SK-N-SH treated with all-trans-retinoic acid at 6 μM for 48 hours (cell line): Measurements from ENCODE around the gene PCDH9.

Experiments used
- ARNTL ChIP-seq: fragments of 450-650 bp; formaldehyde crosslinking; IDR thresholded peaks from 2 replicates; pipeline ENCODE4 v1.5.0; 2020; ENCODE audit warnings: low read depth, mild to moderate bottlenecking, moderate library complexity, borderline replicate concordance
- BACH2 ChIP-seq: fragments of 250-450 bp; sonication (Bioruptor Pico); IDR thresholded peaks from 2 replicates; pipeline ENCODE4 v1.9.0; 2021; ENCODE audit warnings: mild to moderate bottlenecking, borderline replicate concordance
- CSDC2 ChIP-seq: fragments of 250-450 bp; sonication (Bioruptor Pico); IDR thresholded peaks from 2 replicates; pipeline ENCODE4 v1.5.0; 2020; ENCODE audit warnings: mild to moderate bottlenecking, moderate library complexity
- ISL1 ChIP-seq: fragments of 250-450 bp; sonication (Bioruptor Pico); IDR thresholded peaks from 2 replicates; pipeline ENCODE4 v2.1.2; 2022; ENCODE audit warnings: mild to moderate bottlenecking, moderate library complexity
- RARB ChIP-seq: fragments of 250-450 bp; sonication (Bioruptor Pico); IDR thresholded peaks from 2 replicates; pipeline ENCODE4 v1.8.0; 2021; ENCODE audit warnings: mild to moderate bottlenecking, moderate library complexity
- ZNF565 ChIP-seq: fragments of 450-650 bp; formaldehyde crosslinking; conservative IDR thresholded peaks from 2 replicates; pipeline ENCODE4 v1.5.0; 2020; ENCODE audit warnings: low read depth, mild to moderate bottlenecking, moderate library complexity
- ZNF8 ChIP-seq: fragments of 450-650 bp; formaldehyde crosslinking; IDR thresholded peaks from 2 replicates; pipeline ENCODE4 v1.5.0; 2020; ENCODE audit warnings: mild to moderate bottlenecking, moderate library complexity
- TF ChIP-seq, protein P1 (sequence below): fragments of 250-450 bp; sonication (Bioruptor Pico); IDR thresholded peaks from 2 replicates; pipeline ENCODE4 v1.8.0; 2020; ENCODE audit warnings: mild to moderate bottlenecking, moderate library complexity, borderline replicate concordance
- TF ChIP-seq, protein P2 (sequence below): fragments of 250-450 bp; sonication (Bioruptor Pico); IDR thresholded peaks from 2 replicates; pipeline ENCODE4 v1.5.1; 2020; ENCODE audit warnings: low read depth, mild to moderate bottlenecking, moderate library complexity
- TF ChIP-seq, protein P3 (sequence below): fragments of 250-450 bp; sonication (Bioruptor Pico); IDR thresholded peaks from 2 replicates; pipeline ENCODE4 v1.5.0; 2020; ENCODE audit warnings: mild to moderate bottlenecking, moderate library complexity

DNA sequence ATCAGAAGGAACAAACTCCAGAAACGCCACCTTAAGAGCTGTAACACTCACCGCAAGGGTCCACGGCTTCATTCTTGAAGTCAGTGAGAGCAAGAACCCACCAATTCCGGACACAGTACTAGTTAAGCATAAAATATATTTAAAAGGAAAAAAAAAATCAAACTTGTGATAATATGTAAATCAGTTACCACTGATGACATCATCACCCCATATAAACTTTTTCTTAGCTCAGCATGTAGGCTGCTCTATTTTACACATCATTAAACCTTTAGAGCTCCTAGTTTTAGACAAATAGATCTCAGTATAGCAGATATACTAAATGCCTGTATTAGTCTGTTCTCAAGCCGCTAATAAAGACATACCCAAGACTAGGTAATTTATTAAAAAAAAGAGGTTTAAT lies 668.1 kb downstream of the PCDH9 start:
- TF ChIP-seq CSDC2 (CRISPR knock-in tag) (no peak), ZNF565 (no peak), ARNTL (no peak), BACH2 (CRISPR knock-in tag) (no peak), ZNF8 (no peak), RARB (CRISPR knock-in tag) (no peak), ISL1 (CRISPR knock-in tag) (no peak)
- TF ChIP-seq, protein P1, sequence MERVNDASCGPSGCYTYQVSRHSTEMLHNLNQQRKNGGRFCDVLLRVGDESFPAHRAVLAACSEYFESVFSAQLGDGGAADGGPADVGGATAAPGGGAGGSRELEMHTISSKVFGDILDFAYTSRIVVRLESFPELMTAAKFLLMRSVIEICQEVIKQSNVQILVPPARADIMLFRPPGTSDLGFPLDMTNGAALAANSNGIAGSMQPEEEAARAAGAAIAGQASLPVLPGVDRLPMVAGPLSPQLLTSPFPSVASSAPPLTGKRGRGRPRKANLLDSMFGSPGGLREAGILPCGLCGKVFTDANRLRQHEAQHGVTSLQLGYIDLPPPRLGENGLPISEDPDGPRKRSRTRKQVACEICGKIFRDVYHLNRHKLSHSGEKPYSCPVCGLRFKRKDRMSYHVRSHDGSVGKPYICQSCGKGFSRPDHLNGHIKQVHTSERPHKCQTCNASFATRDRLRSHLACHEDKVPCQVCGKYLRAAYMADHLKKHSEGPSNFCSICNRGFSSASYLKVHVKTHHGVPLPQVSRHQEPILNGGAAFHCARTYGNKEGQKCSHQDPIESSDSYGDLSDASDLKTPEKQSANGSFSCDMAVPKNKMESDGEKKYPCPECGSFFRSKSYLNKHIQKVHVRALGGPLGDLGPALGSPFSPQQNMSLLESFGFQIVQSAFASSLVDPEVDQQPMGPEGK (CRISPR knock-in tag): no peak
- TF ChIP-seq, protein P2, sequence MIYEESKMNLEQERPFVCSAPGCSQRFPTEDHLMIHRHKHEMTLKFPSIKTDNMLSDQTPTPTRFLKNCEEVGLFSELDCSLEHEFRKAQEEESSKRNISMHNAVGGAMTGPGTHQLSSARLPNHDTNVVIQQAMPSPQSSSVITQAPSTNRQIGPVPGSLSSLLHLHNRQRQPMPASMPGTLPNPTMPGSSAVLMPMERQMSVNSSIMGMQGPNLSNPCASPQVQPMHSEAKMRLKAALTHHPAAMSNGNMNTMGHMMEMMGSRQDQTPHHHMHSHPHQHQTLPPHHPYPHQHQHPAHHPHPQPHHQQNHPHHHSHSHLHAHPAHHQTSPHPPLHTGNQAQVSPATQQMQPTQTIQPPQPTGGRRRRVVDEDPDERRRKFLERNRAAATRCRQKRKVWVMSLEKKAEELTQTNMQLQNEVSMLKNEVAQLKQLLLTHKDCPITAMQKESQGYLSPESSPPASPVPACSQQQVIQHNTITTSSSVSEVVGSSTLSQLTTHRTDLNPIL (CRISPR knock-in tag): no peak
- TF ChIP-seq, protein P3, sequence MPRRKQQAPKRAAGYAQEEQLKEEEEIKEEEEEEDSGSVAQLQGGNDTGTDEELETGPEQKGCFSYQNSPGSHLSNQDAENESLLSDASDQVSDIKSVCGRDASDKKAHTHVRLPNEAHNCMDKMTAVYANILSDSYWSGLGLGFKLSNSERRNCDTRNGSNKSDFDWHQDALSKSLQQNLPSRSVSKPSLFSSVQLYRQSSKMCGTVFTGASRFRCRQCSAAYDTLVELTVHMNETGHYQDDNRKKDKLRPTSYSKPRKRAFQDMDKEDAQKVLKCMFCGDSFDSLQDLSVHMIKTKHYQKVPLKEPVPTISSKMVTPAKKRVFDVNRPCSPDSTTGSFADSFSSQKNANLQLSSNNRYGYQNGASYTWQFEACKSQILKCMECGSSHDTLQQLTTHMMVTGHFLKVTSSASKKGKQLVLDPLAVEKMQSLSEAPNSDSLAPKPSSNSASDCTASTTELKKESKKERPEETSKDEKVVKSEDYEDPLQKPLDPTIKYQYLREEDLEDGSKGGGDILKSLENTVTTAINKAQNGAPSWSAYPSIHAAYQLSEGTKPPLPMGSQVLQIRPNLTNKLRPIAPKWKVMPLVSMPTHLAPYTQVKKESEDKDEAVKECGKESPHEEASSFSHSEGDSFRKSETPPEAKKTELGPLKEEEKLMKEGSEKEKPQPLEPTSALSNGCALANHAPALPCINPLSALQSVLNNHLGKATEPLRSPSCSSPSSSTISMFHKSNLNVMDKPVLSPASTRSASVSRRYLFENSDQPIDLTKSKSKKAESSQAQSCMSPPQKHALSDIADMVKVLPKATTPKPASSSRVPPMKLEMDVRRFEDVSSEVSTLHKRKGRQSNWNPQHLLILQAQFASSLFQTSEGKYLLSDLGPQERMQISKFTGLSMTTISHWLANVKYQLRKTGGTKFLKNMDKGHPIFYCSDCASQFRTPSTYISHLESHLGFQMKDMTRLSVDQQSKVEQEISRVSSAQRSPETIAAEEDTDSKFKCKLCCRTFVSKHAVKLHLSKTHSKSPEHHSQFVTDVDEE (CRISPR knock-in tag): no peak
